UCSD-AML1 (cell line): Measurements from ENCODE around the gene ASXL3.

Experiments used
- DNase-seq: peaks from one replicate; lab custom pipeline; 2025; ENCODE audit not compliant: unreplicated experiment; lab: John Stamatoyannopoulos, UW

Gene ASXL3

GRCh38 chr18:33712719-33713118, 134.7 kb downstream of the ASXL3 start:
- DNase-seq, result no peak

GRCh38 chr18:33716061-33716683, 138.2 kb downstream of the ASXL3 start:
- DNase-seq, result no peak

GRCh38 chr18:33717339-33717738, 139.3 kb downstream of the ASXL3 start:
- no peak for DNase-seq

DNA sequence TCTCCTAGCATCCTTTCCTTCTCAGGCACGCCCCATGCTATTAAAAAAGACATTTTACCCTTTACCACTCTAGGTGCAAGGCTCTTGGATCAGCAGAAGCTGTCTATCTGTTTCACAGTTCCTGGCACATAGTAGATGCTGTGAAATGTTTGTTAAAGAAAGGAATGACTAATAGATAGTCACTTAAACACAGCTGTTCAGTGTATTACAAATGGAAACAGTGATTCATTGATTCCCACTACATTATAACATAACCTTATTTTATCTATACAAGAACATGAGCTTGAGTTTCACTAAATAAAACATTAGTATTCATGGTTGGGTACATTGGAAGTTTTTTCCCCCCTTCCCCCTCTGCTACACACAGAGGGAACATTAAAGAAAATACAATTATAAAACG, 142.1 kb downstream of the ASXL3 start:
- no peak for DNase-seq

- DNase-seq, result no peak
Measured at GRCh38 chr18:33729556-33729955, 151.5 kb downstream of the ASXL3 start.

DNA sequence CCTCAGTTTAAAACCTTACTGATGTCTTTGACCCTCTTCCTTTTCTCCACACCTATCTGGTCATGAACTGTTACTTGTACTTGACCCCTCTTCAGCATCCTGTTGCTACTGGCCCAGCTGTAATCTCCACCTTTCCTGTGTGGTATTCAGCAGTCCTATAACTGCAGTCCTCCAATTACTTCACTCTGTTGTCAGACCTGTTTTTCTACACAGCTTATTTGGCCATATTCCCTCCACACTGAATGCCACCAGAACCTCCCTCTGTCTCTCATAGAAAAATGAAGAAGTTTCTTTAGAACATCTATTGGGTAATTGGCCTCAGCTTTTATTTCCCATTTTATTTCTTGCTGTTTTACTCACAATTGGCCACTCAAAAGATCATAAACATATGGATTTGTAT, 155.4 kb downstream of the ASXL3 start:
- DNase-seq, result no peak

GRCh38 chr18:33735428-33735827, 157.4 kb downstream of the ASXL3 start:
- DNase-seq, result no peak

- DNase-seq, result no peak
Measured at GRCh38 chr18:33741760-33742159, 163.7 kb downstream of the ASXL3 start.

DNA sequence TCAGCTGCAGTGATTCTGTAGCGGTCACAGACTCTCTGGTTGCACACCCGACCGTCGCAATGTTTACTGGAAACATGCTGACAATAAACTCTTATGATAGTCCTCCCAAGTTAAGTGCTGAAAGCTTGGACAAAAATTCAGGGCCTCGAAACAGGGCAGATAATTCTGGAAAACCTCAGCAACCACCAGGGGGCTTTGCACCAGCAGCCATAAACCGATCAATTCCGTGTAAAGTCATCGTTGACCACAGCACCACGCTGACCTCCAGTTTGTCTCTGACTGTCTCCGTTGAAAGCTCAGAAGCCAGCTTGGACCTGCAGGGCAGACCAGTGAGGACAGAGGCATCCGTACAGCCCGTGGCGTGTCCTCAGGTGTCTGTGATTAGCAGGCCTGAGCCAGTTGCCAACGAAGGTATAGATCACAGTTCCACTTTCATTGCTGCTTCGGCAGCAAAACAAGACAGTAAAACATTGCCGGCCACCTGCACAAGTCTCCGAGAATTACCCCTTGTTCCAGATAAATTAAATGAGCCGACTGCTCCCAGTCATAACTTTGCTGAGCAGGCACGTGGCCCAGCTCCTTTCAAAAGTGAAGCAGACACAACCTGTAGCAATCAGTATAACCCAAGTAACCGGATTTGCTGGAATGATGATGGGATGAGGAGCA, 166.1 kb downstream of the ASXL3 start:
- peak; percentile 3 for DNase-seq

- peak; percentile 6 for DNase-seq
Measured at GRCh38 chr18:33745151-33745795, 167.3 kb downstream of the ASXL3 start.

GRCh38 chr18:33745871-33746545, 168.0 kb downstream of the ASXL3 start:
- no peak for DNase-seq

GRCh38 chr18:33749834-33750233, 171.8 kb downstream of the ASXL3 start:
- DNase-seq, result peak; percentile 26

DNA sequence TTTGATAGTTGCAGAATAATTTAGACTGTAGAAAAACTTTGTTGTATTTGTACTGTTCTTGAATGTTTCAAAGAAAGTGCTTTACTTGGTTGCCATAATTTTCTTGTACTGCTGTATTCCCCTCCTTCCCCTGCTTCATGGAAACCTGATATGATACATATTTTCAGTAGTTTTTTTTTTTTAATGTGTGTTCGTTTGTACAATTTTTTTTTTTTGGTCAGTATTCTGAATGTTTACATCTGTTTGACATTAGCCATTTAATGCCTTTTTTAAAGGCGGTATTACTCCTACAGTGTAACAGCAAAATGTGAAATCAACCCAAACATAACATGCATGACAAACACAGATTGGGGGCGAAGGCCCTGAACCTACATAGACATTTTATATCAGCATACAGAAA, 172.3 kb downstream of the ASXL3 start:
- no peak for DNase-seq

GRCh38 chr18:33751613-33752221, 173.7 kb downstream of the ASXL3 start:
- DNase-seq, result no peak

GRCh38 chr18:33755391-33755790, 177.4 kb downstream of the ASXL3 start:
- no peak for DNase-seq

GRCh38 chr18:33755931-33756560, 178.0 kb downstream of the ASXL3 start:
- DNase-seq, result peak; percentile 6

- no peak for DNase-seq
Measured at GRCh38 chr18:33757037-33757436, 179.0 kb downstream of the ASXL3 start.

GRCh38 chr18:33761363-33761762, 183.3 kb downstream of the ASXL3 start:
- no peak for DNase-seq

- no peak for DNase-seq
Measured at GRCh38 chr18:33781429-33781828, 203.4 kb downstream of the ASXL3 start.
